OCI-LY7 (cell line): ENCODE results near the gene RRBP1.

Experiments used
- CTCF ChIP-seq: fragments of 200-600 bp; sonication (generic); conservative IDR thresholded peaks from 2 replicates; pipeline ENCODE4 v1.5.1; 2014; ENCODE audit warnings: mild to moderate bottlenecking, antibody characterized with exemption, low read length, moderate library complexity, mixed read lengths
- EZH2phosphoT487 ChIP-seq: fragments of 200-600 bp; sonication (generic); IDR thresholded peaks from 2 replicates; pipeline ENCODE4 v1.6.1; 2018; ENCODE audit warnings: low read depth, borderline replicate concordance, mild to moderate bottlenecking, mixed run types, antibody characterized with exemption, low read length, moderate library complexity, mixed read lengths

GRCh38 chr20:17629678-17630089 lies 52.4 kb downstream of the RRBP1 start:
- no peak for TF ChIP-seq CTCF
- TF ChIP-seq EZH2phosphoT487, result no peak
